GM12892 (cell line): ENCODE measurements around the gene ANKRD33.

Experiments
- POLR2A ChIP-seq: IDR thresholded peaks from 2 replicates; pipeline ENCODE4 v1.6.1; 2011; ENCODE audit warnings: low read depth, low read length, control low read depth
- POLR2AphosphoS5 ChIP-seq: IDR thresholded peaks from 2 replicates; pipeline ENCODE4 v1.6.1; 2011; ENCODE audit warnings: low read depth, low read length, control low read depth
- TAF1 ChIP-seq: IDR thresholded peaks from 2 replicates; pipeline ENCODE4 v1.6.1; 2011; ENCODE audit warnings: low read depth, mild to moderate bottlenecking, control low read depth, low read length, borderline replicate concordance

DNA sequence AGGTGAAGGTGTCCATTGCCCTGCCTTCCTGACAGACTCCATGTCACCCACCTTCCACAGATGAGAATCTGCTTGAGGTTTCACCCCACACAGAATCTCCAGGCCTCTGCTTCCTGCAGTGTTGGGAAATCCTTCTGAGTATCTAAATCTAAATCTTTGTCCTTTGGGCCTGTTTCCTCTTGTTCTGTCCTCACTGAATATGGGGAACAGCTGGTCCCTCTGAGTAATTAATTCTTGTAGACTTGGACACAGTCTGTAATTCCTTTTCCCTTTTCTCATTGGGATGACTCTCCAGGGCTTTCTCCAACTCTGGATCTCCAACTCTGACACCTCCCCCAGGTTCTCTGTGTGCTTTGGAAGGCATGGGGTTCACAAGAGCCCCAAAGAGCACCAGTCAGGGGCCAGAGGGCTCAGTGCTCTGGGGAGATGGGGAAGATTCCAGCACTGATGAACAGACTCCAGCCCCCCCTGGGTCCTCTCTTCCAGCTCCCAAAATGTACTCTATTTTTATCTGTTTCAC, 17.1 kb downstream of the ANKRD33 start:
- no peak for TF ChIP-seq POLR2AphosphoS5
- no peak for TF ChIP-seq POLR2A
- TF ChIP-seq TAF1, result no peak
